H9 (cell line): ENCODE data around the gene DISC1. TPM values are rescaled to one million over a fixed set of nuclear protein-coding genes. Genes with fewer than 3 reads are reported as not detected.
A peak's percentile ranks its signal among the peaks of the same experiment; 100 is the strongest.
"Not testable (repeated sequence)": the region's sequence is repeated elsewhere in the genome, so short reads cannot be mapped to it uniquely, and the experiment has no call there.

Source experiments
- DNase-seq: peaks from one replicate; pipeline ENCODE4 v3.0.0-alpha.2; 2017
- H2AFZ ChIP-seq: one replicate; pipeline ENCODE4 v1.6.1; 2013; ENCODE audit warnings: mild to moderate bottlenecking, low read length, control low read depth, moderate library complexity
- H2AK5ac ChIP-seq: 2 replicates; pipeline ENCODE4 v1.6.1; 2013; ENCODE audit warnings: low read length, control low read depth, mixed read lengths; ENCODE audit not compliant: insufficient read length
- H2BK120ac ChIP-seq: one replicate; pipeline ENCODE4 v1.6.1; 2013; ENCODE audit warnings: low read depth, mild to moderate bottlenecking, low read length, control low read depth, inconsistent platforms; ENCODE audit not compliant: poor library complexity, severe bottlenecking
- H2BK12ac ChIP-seq: 2 replicates; pipeline ENCODE4 v1.6.1; 2013; ENCODE audit warnings: low read length, control low read depth, mixed read lengths, low read depth; ENCODE audit not compliant: insufficient read length
- H2BK15ac ChIP-seq: 2 replicates; pipeline ENCODE4 v1.6.1; 2013; ENCODE audit warnings: low read depth, low read length, control low read depth
- H2BK20ac ChIP-seq: one replicate; pipeline ENCODE4 v1.6.1; 2013; ENCODE audit warnings: low read depth, mild to moderate bottlenecking, low read length, control low read depth, inconsistent platforms; ENCODE audit not compliant: poor library complexity, severe bottlenecking
- H2BK5ac ChIP-seq: 2 replicates; pipeline ENCODE4 v1.6.1; 2013; ENCODE audit warnings: low read length, control low read depth, mixed read lengths; ENCODE audit not compliant: insufficient read length
- H3K14ac ChIP-seq: 2 replicates; pipeline ENCODE4 v1.6.1; 2013; ENCODE audit warnings: low read length, control low read depth; ENCODE audit not compliant: insufficient read depth
- H3K18ac ChIP-seq: 2 replicates; pipeline ENCODE4 v1.6.1; 2013; ENCODE audit warnings: low read depth, mild to moderate bottlenecking, mixed read lengths, low read length, control low read depth; ENCODE audit not compliant: insufficient read length
- H3K23ac ChIP-seq: 2 replicates; pipeline ENCODE4 v1.6.1; 2013; ENCODE audit warnings: low read length, control low read depth, mixed read lengths, low read depth; ENCODE audit not compliant: insufficient read length
- H3K23me2 ChIP-seq: 2 replicates; pipeline ENCODE4 v1.6.1; 2013; ENCODE audit warnings: low read depth, mild to moderate bottlenecking, mixed read lengths, low read length, control low read depth; ENCODE audit not compliant: insufficient read length, poor library complexity, severe bottlenecking
- H3K27ac ChIP-seq: 2 replicates; pipeline ENCODE4 v1.5.1; 2013; ENCODE audit warnings: low read length, control low read depth, mixed read lengths, low read depth; ENCODE audit not compliant: insufficient read length
- H3K27me3 ChIP-seq: 2 replicates; pipeline ENCODE4 v1.6.1; 2013; ENCODE audit warnings: low read length, control low read depth, inconsistent platforms; ENCODE audit not compliant: insufficient read depth
- H3K4ac ChIP-seq: 2 replicates; pipeline ENCODE4 v1.6.1; 2013; ENCODE audit warnings: low read depth, mild to moderate bottlenecking, control low read depth, inconsistent platforms, low read length, moderate library complexity
- H3K4me1 ChIP-seq: 2 replicates; pipeline ENCODE4 v1.6.1; 2013; ENCODE audit warnings: low read length, control low read depth, inconsistent platforms; ENCODE audit not compliant: insufficient read depth
- H3K4me2 ChIP-seq: 2 replicates; pipeline ENCODE4 v1.6.1; 2013; ENCODE audit warnings: low read length, control low read depth, mixed read lengths; ENCODE audit not compliant: insufficient read length, insufficient read depth
- H3K56ac ChIP-seq: 2 replicates; pipeline ENCODE4 v1.6.1; 2013; ENCODE audit warnings: low read depth, mild to moderate bottlenecking, mixed read lengths, low read length, control low read depth; ENCODE audit not compliant: insufficient read length
- H3K79me1 ChIP-seq: 2 replicates; pipeline ENCODE4 v1.6.1; 2013; ENCODE audit warnings: low read depth, mild to moderate bottlenecking, moderate library complexity, low read length, control low read depth, inconsistent platforms; ENCODE audit not compliant: insufficient read depth, poor library complexity, severe bottlenecking
- H3K79me2 ChIP-seq: 2 replicates; pipeline ENCODE4 v1.6.1; 2013; ENCODE audit warnings: low read length, control low read depth, inconsistent platforms; ENCODE audit not compliant: insufficient read depth
- H3K9ac ChIP-seq: 2 replicates; pipeline ENCODE4 v1.6.1; 2013; ENCODE audit warnings: low read length, control low read depth, mixed read lengths; ENCODE audit not compliant: insufficient read length; ENCODE audit errors: extremely low read depth
- H3K9me3 ChIP-seq: one replicate; pipeline ENCODE4 v1.6.1; 2013; ENCODE audit warnings: low read depth, low read length, inconsistent platforms; ENCODE audit not compliant: control insufficient read depth
- H3T11ph ChIP-seq: one replicate; pipeline ENCODE4 v1.6.1; 2013; ENCODE audit warnings: mild to moderate bottlenecking, low read length, control low read depth, inconsistent platforms
- H4K20me1 ChIP-seq: one replicate; pipeline ENCODE4 v1.6.1; 2013; ENCODE audit not compliant: control insufficient read depth, insufficient read length, insufficient read depth
- H4K5ac ChIP-seq: 2 replicates; pipeline ENCODE4 v1.6.1; 2013; ENCODE audit warnings: low read depth, mild to moderate bottlenecking, mixed read lengths, low read length, control low read depth; ENCODE audit not compliant: insufficient read length
- H4K8ac ChIP-seq: replicated peaks from 2 replicates; pipeline ENCODE4 v1.6.1; 2013; ENCODE audit warnings: low read length, control low read depth, mixed read lengths, low read depth; ENCODE audit not compliant: insufficient read length
- H4K91ac ChIP-seq: 2 replicates; pipeline ENCODE4 v1.6.1; 2013; ENCODE audit warnings: low read depth, mild to moderate bottlenecking, moderate library complexity, mixed read lengths, low read length, control low read depth; ENCODE audit not compliant: insufficient read length
- H3K27ac Mint-ChIP-seq, 3 experiments: 2 replicates in 2 of 3; 3 replicates in 1 of 3; pipeline ENCODE4 v1.8.0; 2020 to 2021; ENCODE audit warnings: mixed read lengths in 3 of 3, mild to moderate bottlenecking in 1 of 3, moderate library complexity in 1 of 3
- H3K27me3 Mint-ChIP-seq: 2 replicates; pipeline ENCODE4 v1.8.0; 2021; ENCODE audit warnings: low read depth, mild to moderate bottlenecking, moderate library complexity, mixed read lengths
- H3K36me3 Mint-ChIP-seq, 3 experiments: 2 replicates in 2 of 3; 3 replicates in 1 of 3; pipeline ENCODE4 v1.8.0; 2020 to 2021; ENCODE audit warnings: low read depth in 3 of 3, mixed read lengths in 3 of 3; ENCODE audit not compliant: insufficient read depth in 1 of 3
- H3K4me1 Mint-ChIP-seq, 2 experiments: 2 replicates each; pipeline ENCODE4 v1.8.0; 2020; ENCODE audit warnings: mixed read lengths in 2 of 2
- H3K4me3 Mint-ChIP-seq, 2 experiments: 2 replicates in 1 of 2; 3 replicates in 1 of 2; pipeline ENCODE4 v1.8.0; 2020 to 2021; ENCODE audit warnings: mild to moderate bottlenecking in 2 of 2, mixed read lengths in 2 of 2, moderate library complexity in 1 of 2
- H3K9me3 Mint-ChIP-seq, 2 experiments: 2 replicates in 1 of 2; 3 replicates in 1 of 2; pipeline ENCODE4 v1.8.0; 2020; ENCODE audit warnings: mild to moderate bottlenecking in 2 of 2, mixed read lengths in 2 of 2, moderate library complexity in 1 of 2
- WGBS: extraction: QIAGEN DNeasy Blood & Tissue Kit; methylation state at CpG from one replicate; pipeline ENCODE4 v1.1.7; 2013; ENCODE audit warnings: missing lambda C conversion rate, low lambda C conversion rate, mixed read lengths; ENCODE audit not compliant: insufficient read length; ENCODE audit errors: extremely low coverage; 5-methylcytosine and 5-hydroxymethylcytosine counted together
- total RNA-seq: library from RNA; stranded (reverse); gene quantifications from 2 replicates; pipeline ENCODE4 v1.2.1, GENCODE V29; 2021

Gene DISC1
- total RNA-seq, 1 experiment from 2014 or later, result 2.5 TPM

DNA sequence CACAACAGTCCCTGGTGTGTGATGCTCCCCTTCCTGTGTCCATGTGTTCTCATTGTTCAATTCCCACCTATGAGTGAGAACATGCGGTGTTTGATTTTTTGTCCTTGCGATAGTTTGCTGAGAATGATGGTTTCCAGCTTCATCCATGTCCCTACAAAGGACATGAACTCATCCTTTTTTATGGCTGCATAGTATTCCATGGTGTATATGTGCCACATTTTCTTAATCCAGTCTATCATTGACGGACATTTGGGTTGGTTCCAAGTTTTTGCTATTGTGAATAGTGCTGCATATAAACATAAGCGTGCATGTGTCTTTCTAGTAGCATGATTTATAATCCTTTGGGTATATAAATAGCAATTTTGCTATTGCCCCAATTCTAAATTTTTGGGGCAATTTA is 19.6 kb downstream of the DISC1 start:
- H3K14ac ChIP-seq, H3K9ac ChIP-seq, H3K27me3 ChIP-seq, H3K27ac ChIP-seq, H4K20me1 ChIP-seq, H4K5ac ChIP-seq, H2BK120ac ChIP-seq, H3K23me2 ChIP-seq, H2BK20ac ChIP-seq, H3K4me2 ChIP-seq, H3K4ac ChIP-seq, H4K8ac ChIP-seq, H2BK5ac ChIP-seq, H3K27ac Mint-ChIP-seq, H3K9me3 ChIP-seq, H3T11ph ChIP-seq, DNase-seq, H3K23ac ChIP-seq, H3K79me2 ChIP-seq, H3K56ac ChIP-seq, H3K18ac ChIP-seq, H4K91ac ChIP-seq, H2AFZ ChIP-seq, H2BK15ac ChIP-seq, H3K4me1 Mint-ChIP-seq, H3K4me3 Mint-ChIP-seq, H3K36me3 Mint-ChIP-seq, H2AK5ac ChIP-seq, H2BK12ac ChIP-seq, H3K79me1 ChIP-seq, H3K4me1 ChIP-seq: not testable (repeated sequence)
- peaks cover 17 to 20% of the 10 kb centered on the region in 2 experiments; a peak in 4 of 5 replicates for H3K9me3 Mint-ChIP-seq
- WGBS, result no CpG with 5 or more reads among the region's 4 CpGs
- peaks cover 26% of the 10 kb centered on the region for H3K27me3 Mint-ChIP-seq

DNA sequence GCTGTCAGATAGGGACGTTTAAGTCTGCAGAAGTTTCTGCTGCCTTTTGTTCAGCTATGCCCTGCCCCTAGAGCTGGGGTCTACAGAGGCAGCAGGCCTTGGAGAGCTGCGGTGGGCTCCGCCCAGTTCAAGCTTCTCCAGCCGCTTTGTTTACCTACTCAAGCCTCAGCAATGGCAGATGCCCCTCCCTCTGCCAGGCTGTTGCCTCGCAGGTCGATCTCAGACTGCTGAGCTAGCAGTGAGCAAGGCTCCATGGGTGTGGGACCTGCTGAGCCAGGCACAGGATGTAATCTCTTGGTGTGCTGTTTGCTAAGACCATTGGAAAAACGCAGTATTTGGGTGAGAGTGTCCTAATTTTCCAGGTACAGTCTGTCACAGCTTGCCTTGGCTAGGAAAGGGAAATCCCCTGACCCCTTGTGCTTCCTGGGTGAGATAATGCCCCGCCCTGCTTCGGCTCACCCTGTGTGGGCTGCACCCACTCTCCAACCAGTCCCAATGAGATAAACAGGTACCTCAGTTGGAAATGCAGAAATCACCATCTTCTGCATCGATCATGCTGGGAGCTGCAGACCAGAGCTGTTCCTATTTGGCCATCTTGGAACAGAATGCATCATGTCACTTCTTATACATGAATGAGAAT is 25.2 kb downstream of the DISC1 start:
- no CpG with 5 or more reads among the region's 10 CpGs for WGBS
- DNase-seq, result peak; percentile 35
- H3K14ac ChIP-seq, H2BK12ac ChIP-seq, H2BK120ac ChIP-seq, H4K5ac ChIP-seq, H4K8ac ChIP-seq, H3K4ac ChIP-seq, H3K27ac ChIP-seq, H2AFZ ChIP-seq, H4K91ac ChIP-seq, H3K79me1 ChIP-seq, H3K56ac ChIP-seq, H2AK5ac ChIP-seq, H2BK5ac ChIP-seq, H3K4me2 ChIP-seq, H3K23ac ChIP-seq, H3K79me2 ChIP-seq, H3K27me3 ChIP-seq, H3K27ac Mint-ChIP-seq, H4K20me1 ChIP-seq, H3K18ac ChIP-seq, H3K36me3 Mint-ChIP-seq, H3K4me3 Mint-ChIP-seq, H3K23me2 ChIP-seq, H3K9ac ChIP-seq, H2BK20ac ChIP-seq, H3K4me1 ChIP-seq, H3K4me1 Mint-ChIP-seq, H3T11ph ChIP-seq, H2BK15ac ChIP-seq, H3K9me3 ChIP-seq: not testable (repeated sequence)
- peaks cover 10% of the 10 kb centered on the region in 2 experiments; a peak in 4 of 5 replicates for H3K9me3 Mint-ChIP-seq
- peaks cover 26% of the 10 kb centered on the region for H3K27me3 Mint-ChIP-seq
